ENCODE data around the gene ZNF292.
"Not testable (repeated sequence)": the region's sequence is repeated elsewhere in the genome, so short reads cannot be mapped to it uniquely, and the experiment has no call there.

The ZNF292 gene

DNA sequence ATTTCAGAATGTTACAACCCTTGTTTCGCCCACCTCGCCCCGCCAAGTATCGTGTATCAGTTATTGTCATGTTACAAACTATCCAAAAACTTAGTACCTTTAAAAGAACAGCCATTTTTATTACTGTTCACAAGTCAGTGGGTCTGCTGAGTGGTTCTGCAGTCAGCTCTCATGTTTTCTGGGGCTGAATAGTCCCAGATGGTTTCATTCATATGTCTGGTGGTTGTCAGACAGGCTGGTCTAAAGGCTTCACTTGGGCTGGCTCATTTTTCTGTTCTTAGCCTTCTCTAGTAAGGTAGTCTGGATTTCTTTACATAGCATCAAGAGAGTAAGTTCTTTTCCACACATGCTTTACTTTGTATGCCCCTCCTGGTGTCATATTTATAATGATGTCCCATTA lies 8.6 kb downstream of the ZNF292 start:
- no peak for DNase-seq

DNA sequence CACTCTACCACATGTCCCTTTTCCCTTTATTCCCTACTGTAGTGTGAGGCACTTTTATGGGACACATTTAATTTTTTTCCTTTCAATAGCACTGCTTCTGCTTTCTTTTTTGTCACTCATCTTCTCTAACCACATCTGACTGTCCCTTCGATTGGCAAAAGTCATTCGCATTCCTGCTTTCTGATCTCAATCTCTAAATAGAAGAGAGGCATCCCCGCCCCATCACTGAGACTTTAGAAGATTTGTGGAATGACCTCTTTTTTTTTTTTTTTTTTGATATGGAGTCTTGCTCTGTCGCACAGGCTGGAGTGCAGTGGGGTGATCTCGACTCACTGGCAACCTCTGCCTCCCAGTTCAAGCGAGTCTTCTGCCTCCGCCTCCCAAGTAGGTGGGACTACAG lies 9.1 kb downstream of the ZNF292 start:
- DNase-seq: no peak

DNA sequence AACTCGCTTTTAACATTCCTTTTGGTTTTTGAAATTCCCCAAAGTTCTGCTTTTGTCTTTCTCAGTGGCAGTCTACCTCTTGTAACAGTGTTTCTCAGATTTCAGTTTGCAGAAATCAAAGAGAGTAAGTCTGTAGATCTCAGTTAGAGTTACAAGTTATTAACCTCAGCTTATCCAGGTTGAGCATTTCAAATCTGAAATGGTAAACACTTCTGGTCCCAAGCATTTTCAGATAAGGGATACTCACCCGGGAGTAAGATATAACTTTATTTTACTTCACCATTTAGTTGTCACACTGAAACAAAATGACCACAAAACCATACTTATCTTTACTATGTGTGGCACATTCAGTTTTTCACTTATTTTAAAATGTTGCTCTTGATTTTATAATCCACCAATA lies 9.8 kb downstream of the ZNF292 start:
- no peak for DNase-seq

GRCh38 chr6:87171938-87172633 lies 16.7 kb downstream of the ZNF292 start:
- no peak for DNase-seq

DNA sequence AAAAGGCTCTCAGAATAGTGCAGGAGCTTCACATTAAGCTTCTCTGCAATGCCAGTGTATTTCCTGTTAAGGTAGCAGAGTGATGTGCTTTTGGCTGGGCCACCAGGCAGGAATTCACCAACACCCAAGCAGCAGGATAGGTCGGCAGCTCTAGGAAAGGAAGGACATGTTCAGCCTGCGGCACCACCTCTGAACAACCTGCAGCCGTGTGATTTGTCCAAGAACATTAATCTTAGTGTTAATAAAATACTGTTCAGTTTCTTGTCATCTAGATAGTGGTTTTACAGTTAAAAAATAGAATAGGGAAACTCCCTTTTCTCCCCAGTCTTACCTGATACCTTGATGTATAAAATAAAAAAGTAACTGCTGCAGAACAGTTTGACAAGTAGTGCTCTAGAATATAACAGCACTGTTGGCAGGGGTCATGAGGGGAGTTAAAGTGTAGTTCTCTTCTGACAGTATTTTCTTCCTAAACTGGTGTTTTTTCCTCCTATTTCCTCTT lies 18.8 kb downstream of the ZNF292 start:
- DNase-seq: no peak

DNA sequence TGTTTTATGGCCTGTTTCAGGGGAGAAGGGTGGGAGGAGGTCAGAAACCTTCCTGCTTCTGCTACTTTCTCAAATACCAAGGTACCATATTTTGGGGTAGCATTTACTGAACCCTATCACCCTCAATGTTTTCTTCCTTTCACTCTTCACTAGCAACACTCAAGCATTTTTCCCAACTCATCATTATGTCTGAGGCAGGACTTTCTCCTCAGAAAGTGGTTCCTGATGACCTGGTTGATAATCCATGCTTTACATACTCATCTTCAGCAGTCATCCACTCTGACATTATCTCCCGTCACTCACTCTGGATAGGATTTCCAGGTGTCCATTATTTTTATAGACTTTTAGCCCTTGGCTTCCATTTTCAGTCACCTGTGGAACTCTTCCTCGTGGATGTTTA lies 21.1 kb downstream of the ZNF292 start:
- no peak for DNase-seq

GRCh38 chr6:87180105-87180728 lies 24.9 kb downstream of the ZNF292 start:
- no peak for DNase-seq

- no peak for DNase-seq
Observed at GRCh38 chr6:87181903-87182302, 26.5 kb downstream of the ZNF292 start.

- DNase-seq: no peak
Observed at GRCh38 chr6:87182321-87182720, 27.0 kb downstream of the ZNF292 start.

GRCh38 chr6:87182940-87183339 lies 27.6 kb downstream of the ZNF292 start:
- no peak for DNase-seq

DNA sequence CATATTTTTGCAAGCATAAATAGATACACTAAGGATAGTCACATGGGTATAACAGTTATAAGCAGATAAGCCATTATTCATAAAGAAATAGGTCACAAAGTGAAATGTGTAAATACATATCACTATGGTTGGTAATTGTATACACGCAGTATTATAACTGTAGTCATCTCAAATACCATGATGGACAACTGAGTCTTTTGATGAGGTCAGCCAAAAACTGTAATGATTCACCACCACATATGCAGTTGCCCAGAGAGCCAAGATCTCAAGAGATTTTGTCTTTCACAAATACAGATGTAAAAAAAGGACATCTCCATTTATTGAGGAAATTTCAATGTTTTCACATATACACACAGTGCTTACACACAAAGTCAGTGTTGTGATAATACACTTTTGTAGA lies 28.3 kb downstream of the ZNF292 start:
- no peak for DNase-seq

GRCh38 chr6:87184762-87185250 lies 29.4 kb downstream of the ZNF292 start:
- DNase-seq: no peak

DNA sequence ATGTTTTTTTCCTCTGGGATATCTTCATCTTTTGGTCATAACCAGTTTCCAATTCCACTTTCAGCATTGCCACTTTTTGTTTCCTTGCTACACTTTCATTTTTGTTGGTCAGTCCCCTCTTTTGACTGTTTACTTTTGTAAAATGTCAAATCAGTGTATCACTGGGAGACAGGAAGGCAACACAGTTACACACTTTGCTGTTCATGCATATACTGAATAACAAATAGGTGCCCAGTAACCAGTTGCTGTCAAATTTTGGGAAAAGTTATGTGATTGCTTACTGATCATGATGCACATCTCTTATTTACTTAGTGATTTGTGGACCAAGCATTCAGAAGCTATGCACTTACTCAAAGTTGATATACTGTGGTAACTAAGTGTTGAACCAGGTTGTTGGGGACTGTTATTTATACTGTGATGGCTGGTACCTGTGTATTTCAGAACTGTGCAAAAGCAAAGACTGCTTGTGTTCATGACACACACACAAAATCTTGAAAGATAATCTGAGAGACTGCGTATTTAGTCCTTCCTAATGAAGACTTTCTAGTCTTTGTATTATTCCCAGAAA lies 41.0 kb downstream of the ZNF292 start:
- DNase-seq: no peak

GRCh38 chr6:87197547-87197946 lies 42.2 kb downstream of the ZNF292 start:
- no peak for DNase-seq

DNA sequence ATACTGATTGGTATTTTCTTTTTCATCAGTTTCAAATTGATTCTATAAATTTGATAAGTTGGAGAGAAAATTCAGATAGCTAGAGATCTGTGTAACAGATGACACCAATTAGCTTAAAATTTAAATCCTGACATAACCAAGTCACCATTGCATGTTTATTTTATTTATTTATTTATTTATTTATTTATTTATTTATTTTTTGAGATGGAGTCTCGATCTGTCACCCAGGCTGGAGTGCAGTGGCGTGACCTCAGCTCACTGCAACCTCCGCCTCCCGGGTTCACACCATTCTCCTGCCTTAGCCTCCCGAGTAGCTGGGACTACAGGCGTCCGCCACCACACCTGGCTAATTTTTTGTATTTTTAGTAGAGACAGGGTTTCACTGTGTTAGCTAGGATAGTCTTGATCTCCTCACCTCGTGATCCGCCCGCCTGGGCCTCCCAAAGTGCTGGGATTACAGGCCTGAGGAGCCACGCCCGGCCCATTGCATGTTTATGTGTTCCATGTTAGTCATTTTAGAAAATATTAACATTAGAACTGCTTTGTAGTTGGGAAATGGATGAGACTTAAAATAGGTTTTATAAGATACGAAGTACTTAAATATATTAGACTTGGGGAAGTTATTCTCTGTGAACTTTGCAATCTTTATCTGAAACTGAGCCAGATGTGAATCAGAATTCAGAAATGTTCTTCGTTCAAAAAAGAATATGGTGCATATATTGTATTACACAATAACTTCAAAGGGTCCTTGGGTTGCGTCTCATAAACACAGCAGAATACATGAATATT lies 42.9 kb downstream of the ZNF292 start:
- DNase-seq: not testable (repeated sequence)

GRCh38 chr6:87199787-87200186 lies 44.4 kb downstream of the ZNF292 start:
- DNase-seq: no peak

DNA sequence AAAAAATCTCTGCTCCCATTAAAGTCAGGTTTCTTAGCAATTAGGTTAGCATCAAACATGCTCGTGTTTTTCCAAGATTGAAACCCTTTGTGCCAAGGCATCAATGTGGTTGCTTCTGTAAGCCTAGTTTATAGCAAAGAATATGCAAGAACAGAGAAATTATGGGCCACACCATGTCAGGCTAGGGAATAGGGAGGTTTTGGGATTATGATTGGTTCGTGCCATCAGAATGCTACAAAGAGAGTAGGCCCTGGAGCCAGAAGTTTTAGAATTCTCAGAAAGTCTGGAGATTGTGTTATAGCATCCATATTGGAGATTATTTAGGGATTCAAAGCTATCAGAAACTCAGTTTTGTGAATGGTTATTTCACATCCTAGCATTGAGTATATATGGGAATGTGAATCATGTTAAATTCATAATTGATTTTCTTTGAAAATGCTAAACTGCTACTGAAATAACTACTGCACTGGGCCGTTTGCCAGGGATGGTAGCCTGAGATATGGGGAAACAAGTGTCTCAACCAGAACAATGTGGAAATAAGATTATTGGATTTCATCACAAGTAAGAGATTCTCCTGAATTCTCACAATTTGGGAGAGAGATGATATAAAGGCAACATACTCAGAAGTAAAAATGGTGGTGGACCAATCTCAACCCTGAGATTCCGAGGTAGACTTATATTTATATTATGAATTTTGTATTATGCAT lies 45.3 kb downstream of the ZNF292 start:
- DNase-seq: no peak

DNA sequence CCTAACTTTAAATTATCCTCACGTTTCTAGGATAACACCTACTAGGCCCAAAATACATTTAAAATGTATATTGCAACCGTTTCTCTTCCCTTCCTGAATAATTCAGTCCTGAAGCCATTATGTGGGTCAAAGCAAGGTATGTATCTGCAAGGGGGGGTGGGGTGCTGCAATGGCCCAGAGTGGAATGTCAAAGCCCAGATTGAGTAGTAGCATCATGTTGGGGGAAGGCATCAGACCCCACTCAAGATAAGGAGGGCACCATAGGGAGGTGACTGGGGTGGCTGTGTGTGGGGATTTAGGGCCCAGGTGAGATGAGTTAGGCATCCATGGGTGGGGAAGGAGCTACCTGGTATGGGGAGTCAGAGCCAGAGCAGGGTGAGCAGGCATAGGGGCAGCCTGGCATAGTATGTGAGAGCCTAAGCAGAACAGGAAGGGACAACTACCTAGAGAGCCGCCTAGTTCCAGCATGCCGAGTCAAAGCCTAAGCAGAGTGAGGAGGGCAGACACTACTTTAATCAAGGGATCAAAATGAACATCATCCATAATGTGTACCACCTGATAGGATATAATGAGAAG lies 48.2 kb downstream of the ZNF292 start:
- DNase-seq: no peak

DNA sequence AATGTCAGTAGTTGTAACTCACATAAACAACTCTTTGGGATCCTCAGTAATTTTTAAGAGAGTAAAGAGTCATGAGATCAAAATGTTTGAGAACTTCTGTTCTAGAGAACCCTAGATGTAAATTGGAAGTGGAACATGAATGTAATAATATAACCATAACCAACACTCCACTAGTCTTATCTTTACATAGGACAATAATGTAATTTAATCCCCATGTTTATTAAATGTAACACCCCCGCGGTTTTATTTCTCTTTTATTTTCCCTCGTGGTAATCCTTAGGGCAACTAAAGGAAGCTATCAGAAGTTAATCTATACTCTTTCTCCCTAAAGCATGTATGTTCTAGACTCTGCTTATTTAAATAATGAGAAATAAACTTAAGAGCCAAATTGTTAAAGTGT lies 54.4 kb downstream of the ZNF292 start:
- DNase-seq: no peak

DNA sequence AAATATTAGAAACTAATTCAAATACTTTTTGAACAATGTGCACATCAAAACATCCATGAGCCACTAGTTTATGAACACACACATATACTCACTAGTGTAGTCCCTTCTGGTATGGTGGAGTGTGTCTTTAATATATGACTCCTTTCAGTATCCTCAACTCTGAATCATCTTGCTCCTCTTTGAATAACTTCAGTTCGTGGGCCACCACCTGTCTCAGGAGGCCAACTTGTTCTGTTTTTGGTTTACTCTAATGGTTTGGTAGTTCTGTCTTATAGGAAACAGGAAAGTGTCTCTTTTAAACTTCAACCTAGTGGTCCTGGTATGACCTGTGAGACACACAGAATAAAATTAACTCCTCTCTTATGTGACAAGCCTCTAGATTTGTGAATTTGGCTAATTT lies 55.6 kb downstream of the ZNF292 start:
- DNase-seq: no peak

DNA sequence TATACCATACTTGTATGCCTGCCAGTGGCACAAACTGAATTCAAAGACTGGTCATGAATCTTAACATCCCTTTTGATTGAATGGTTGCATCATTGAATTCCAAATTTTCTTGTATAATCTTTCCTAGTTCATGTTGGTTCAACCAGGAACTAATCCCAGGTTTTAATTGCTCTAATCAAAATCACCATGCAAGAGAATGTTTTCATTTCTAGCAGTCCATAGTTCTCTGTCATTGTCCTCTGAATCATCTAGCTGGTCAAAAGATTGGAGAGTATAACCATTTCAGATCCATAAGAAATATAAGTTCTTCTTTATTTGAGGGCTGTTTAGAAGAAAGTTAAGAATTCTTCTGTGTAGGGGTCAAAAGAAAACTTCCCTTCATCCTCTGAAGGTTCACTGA lies 57.2 kb downstream of the ZNF292 start:
- DNase-seq: no peak

- no peak for DNase-seq
Observed at GRCh38 chr6:87213364-87213763, 58.0 kb downstream of the ZNF292 start.
